SK-N-SH (cell line): ENCODE measurements around the gene HNRNPC.

Source experiments
- CTCF ChIP-seq: fragments of 200-600 bp; sonication (generic); IDR thresholded peaks from 2 replicates; pipeline ENCODE4 v1.6.1; 2017; ENCODE audit warnings: antibody characterized with exemption, mild to moderate bottlenecking, moderate library complexity
- EP300 ChIP-seq, 2 experiments: IDR thresholded peaks; 2 replicates each; pipeline versions ENCODE4 v1.4.0 to v1.6.1; 2012; ENCODE audit warnings: borderline replicate concordance in 1 of 2, low read depth in 1 of 2, low read length in 1 of 2
- FOXM1 ChIP-seq: IDR thresholded peaks from 2 replicates; pipeline ENCODE4 v1.4.0; 2012; ENCODE audit warnings: low read depth, mild to moderate bottlenecking
- MEF2A ChIP-seq: IDR thresholded peaks from 2 replicates; pipeline ENCODE4 v1.4.0; 2012; ENCODE audit warnings: low read depth, borderline replicate concordance
- NRF1 ChIP-seq: IDR thresholded peaks from 2 replicates; pipeline ENCODE4 v1.6.1; 2012; ENCODE audit warnings: low read depth, mild to moderate bottlenecking, low read length
- PBX3 ChIP-seq: IDR thresholded peaks from 2 replicates; pipeline ENCODE4; 2012
- REST ChIP-seq: IDR thresholded peaks from 2 replicates; pipeline ENCODE4 v1.6.1; 2012; ENCODE audit warnings: mild to moderate bottlenecking, low read depth, low read length, moderate library complexity
- SMC3 ChIP-seq: IDR thresholded peaks from 2 replicates; pipeline ENCODE4 v1.6.1; 2012; ENCODE audit warnings: low read depth, low read length, improper control_type of control experiment
- TEAD4 ChIP-seq: IDR thresholded peaks from 2 replicates; pipeline ENCODE4 v1.4.0; 2012; ENCODE audit warnings: mild to moderate bottlenecking, borderline replicate concordance; ENCODE audit not compliant: insufficient read depth
- YY1 ChIP-seq: IDR thresholded peaks from 2 replicates; pipeline ENCODE4 v1.4.0; 2012; ENCODE audit warnings: low read depth, mild to moderate bottlenecking
- TF ChIP-seq, protein P1 (sequence below): IDR thresholded peaks from 2 replicates; pipeline ENCODE4 v1.4.0; 2012; ENCODE audit warnings: low read depth

DNA sequence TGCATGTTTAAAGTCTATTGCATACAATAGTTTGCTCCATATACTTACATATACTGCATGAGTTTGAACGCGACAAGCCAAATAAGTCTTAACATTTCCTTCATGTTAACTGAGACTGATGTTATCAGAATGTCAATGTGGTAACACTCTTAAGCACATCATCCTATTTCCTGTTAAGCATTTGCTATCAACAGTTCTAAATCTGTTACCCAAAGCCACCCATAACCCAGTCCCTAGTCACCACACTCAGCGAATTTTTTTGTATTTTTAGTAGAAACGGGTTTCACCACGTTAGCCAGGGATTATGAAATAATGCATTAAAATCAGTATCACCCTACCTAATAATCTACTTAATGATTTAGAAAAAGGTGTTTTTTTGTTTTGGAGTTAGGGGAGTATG lies 39.4 kb downstream of the HNRNPC start:
- TF ChIP-seq CTCF (no peak), REST (no peak), YY1 (no peak), PBX3 (no peak), SMC3 (no peak), MEF2A (no peak), EP300 (IDR thresholded peaks at IDR 0.05; ENCODE audit: borderline replicate concordance in 1 of 2, low read depth in 1 of 2, low read length in 1 of 2) (no peak), NRF1 (no peak), FOXM1 (no peak), TEAD4 (no peak)
- TF ChIP-seq, protein P1, sequence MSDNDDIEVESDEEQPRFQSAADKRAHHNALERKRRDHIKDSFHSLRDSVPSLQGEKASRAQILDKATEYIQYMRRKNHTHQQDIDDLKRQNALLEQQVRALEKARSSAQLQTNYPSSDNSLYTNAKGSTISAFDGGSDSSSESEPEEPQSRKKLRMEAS, result no peak
